ENCODE results near the gene KLHL25. TPM values are rescaled to one million over a fixed set of nuclear protein-coding genes. Genes with fewer than 3 reads are reported as not detected.

KLHL25 gene
- total RNA-seq, 1 donor from 2014 or later, result 5.2 TPM

- H3K27me3 ChIP-seq (ENCODE audit: control insufficient read depth in 3 of 3, insufficient read depth in 3 of 3, low read length in 3 of 3), result no peaks in the 10 kb centered on the region
- peak overlapping the region; percentile 58 to 66 (median 59) for H3K4me3 ChIP-seq (ENCODE audit: low read length in 3 of 3)
- H3K9me3 ChIP-seq (ENCODE audit: control insufficient read depth in 3 of 3, low read length in 3 of 3), result no peaks in the 10 kb centered on the region
- H3K27ac ChIP-seq (ENCODE audit: low read depth, low read length), result peak overlapping the region; percentile 85
- H3K9ac ChIP-seq (ENCODE audit: low read depth in 1 of 3, low read length in 3 of 3), result peak overlapping the region; percentile 11 to 72 (median 60)
- H3K4me1 ChIP-seq (ENCODE audit: control insufficient read depth in 3 of 3, insufficient read depth in 3 of 3, low read length in 3 of 3), result peaks cover 44 to 53% (median 48%) of the 10 kb centered on the region in 3 donors
- peaks cover 31 to 44% (median 39%) of the 10 kb centered on the region in 3 donors for H3K36me3 ChIP-seq (ENCODE audit: control insufficient read depth in 3 of 3, insufficient read depth in 3 of 3, low read length in 3 of 3)
Measured at GRCh38 chr15:85749261-85750151, 45.2 kb downstream of the KLHL25 start.

GRCh38 chr15:85748729-85749128 lies 46.0 kb downstream of the KLHL25 start:
- H3K27ac ChIP-seq (ENCODE audit: low read depth, low read length), result peak overlapping the region; percentile 29
- H3K36me3 ChIP-seq (ENCODE audit: control insufficient read depth in 3 of 3, insufficient read depth in 3 of 3, low read length in 3 of 3), result peaks cover 38 to 51% (median 47%) of the 10 kb centered on the region in 3 donors
- peaks cover 43 to 53% (median 48%) of the 10 kb centered on the region in 3 donors for H3K4me1 ChIP-seq (ENCODE audit: control insufficient read depth in 3 of 3, insufficient read depth in 3 of 3, low read length in 3 of 3)
- H3K9me3 ChIP-seq (ENCODE audit: control insufficient read depth in 3 of 3, low read length in 3 of 3), result no peaks in the 10 kb centered on the region
- no peaks in the 10 kb centered on the region for H3K27me3 ChIP-seq (ENCODE audit: control insufficient read depth in 3 of 3, insufficient read depth in 3 of 3, low read length in 3 of 3)
- H3K4me3 ChIP-seq (ENCODE audit: low read length in 3 of 3), result peak overlapping the region in 1 of 3 donors; percentile 30
- H3K9ac ChIP-seq (ENCODE audit: low read depth in 1 of 3, low read length in 3 of 3), result no peak overlapping the region

- H3K9me3 ChIP-seq (ENCODE audit: control insufficient read depth in 3 of 3, low read length in 3 of 3), result no peaks in the 10 kb centered on the region
- H3K27ac ChIP-seq (ENCODE audit: low read depth, low read length), result peak overlapping the region; percentile 29
- no peak overlapping the region for H3K9ac ChIP-seq (ENCODE audit: low read depth in 1 of 3, low read length in 3 of 3)
- peaks cover 43 to 53% (median 48%) of the 10 kb centered on the region in 3 donors for H3K4me1 ChIP-seq (ENCODE audit: control insufficient read depth in 3 of 3, insufficient read depth in 3 of 3, low read length in 3 of 3)
- H3K4me3 ChIP-seq (ENCODE audit: low read length in 3 of 3), result no peak overlapping the region
- H3K36me3 ChIP-seq (ENCODE audit: control insufficient read depth in 3 of 3, insufficient read depth in 3 of 3, low read length in 3 of 3), result peaks cover 44 to 56% (median 52%) of the 10 kb centered on the region in 3 donors
- no peaks in the 10 kb centered on the region for H3K27me3 ChIP-seq (ENCODE audit: control insufficient read depth in 3 of 3, insufficient read depth in 3 of 3, low read length in 3 of 3)
Measured at GRCh38 chr15:85748176-85748575, 46.5 kb downstream of the KLHL25 start.

- Histone ChIP-seq H3K27ac (ENCODE audit: low read depth, low read length) (no peak overlapping the region), H3K4me1 (ENCODE audit: control insufficient read depth in 3 of 3, insufficient read depth in 3 of 3, low read length in 3 of 3) (peaks cover 38 to 48% (median 47%) of the 10 kb centered on the region in 3 donors), H3K9ac (ENCODE audit: low read depth in 1 of 3, low read length in 3 of 3) (no peak overlapping the region), H3K36me3 (ENCODE audit: control insufficient read depth in 3 of 3, insufficient read depth in 3 of 3, low read length in 3 of 3) (peaks cover 56 to 67% (median 58%) of the 10 kb centered on the region in 3 donors), H3K4me3 (ENCODE audit: low read length in 3 of 3) (no peak overlapping the region), H3K9me3 (ENCODE audit: control insufficient read depth in 3 of 3, low read length in 3 of 3) (no peaks in the 10 kb centered on the region), H3K27me3 (ENCODE audit: control insufficient read depth in 3 of 3, insufficient read depth in 3 of 3, low read length in 3 of 3) (no peaks in the 10 kb centered on the region)
Measured at GRCh38 chr15:85746641-85747040, 48.1 kb downstream of the KLHL25 start.

GRCh38 chr15:85745525-85746150 lies 49.1 kb downstream of the KLHL25 start:
- H3K9ac ChIP-seq (ENCODE audit: low read depth in 1 of 3, low read length in 3 of 3), result no peak overlapping the region
- H3K4me3 ChIP-seq (ENCODE audit: low read length in 3 of 3), result no peak overlapping the region
- H3K4me1 ChIP-seq (ENCODE audit: control insufficient read depth in 3 of 3, insufficient read depth in 3 of 3, low read length in 3 of 3), result peaks cover 33 to 45% (median 38%) of the 10 kb centered on the region in 3 donors
- H3K27ac ChIP-seq (ENCODE audit: low read depth, low read length), result no peak overlapping the region
- peaks cover 64 to 74% (median 66%) of the 10 kb centered on the region in 3 donors for H3K36me3 ChIP-seq (ENCODE audit: control insufficient read depth in 3 of 3, insufficient read depth in 3 of 3, low read length in 3 of 3)
- H3K9me3 ChIP-seq (ENCODE audit: control insufficient read depth in 3 of 3, low read length in 3 of 3), result no peaks in the 10 kb centered on the region
- no peaks in the 10 kb centered on the region for H3K27me3 ChIP-seq (ENCODE audit: control insufficient read depth in 3 of 3, insufficient read depth in 3 of 3, low read length in 3 of 3)

DNA sequence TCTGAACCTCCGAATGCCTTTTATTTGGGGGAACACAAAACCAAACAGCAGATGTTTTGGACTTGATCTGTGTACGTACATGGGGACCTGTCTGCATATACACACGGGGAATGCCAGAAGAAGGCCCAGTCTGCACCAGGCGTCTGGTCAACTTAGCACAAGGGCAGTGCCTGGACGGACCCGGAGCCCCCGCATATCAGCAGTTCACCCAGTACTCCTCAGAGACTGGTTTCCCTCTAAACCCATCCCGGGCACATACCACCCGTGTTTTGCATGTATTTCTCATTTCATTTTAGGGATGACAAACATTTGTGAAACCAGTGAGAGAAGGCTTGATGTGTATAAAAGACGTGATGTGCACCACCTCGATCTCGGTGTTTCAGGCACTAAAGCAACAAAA lies 49.7 kb downstream of the KLHL25 start:
- Histone ChIP-seq H3K36me3 (ENCODE audit: control insufficient read depth in 3 of 3, insufficient read depth in 3 of 3, low read length in 3 of 3) (peaks cover 70 to 81% (median 71%) of the 10 kb centered on the region in 3 donors), H3K4me1 (ENCODE audit: control insufficient read depth in 3 of 3, insufficient read depth in 3 of 3, low read length in 3 of 3) (peaks cover 27 to 39% (median 33%) of the 10 kb centered on the region in 3 donors), H3K27ac (ENCODE audit: low read depth, low read length) (no peak overlapping the region), H3K9me3 (ENCODE audit: control insufficient read depth in 3 of 3, low read length in 3 of 3) (no peaks in the 10 kb centered on the region), H3K9ac (ENCODE audit: low read depth in 1 of 3, low read length in 3 of 3) (no peak overlapping the region), H3K27me3 (ENCODE audit: control insufficient read depth in 3 of 3, insufficient read depth in 3 of 3, low read length in 3 of 3) (no peaks in the 10 kb centered on the region), H3K4me3 (ENCODE audit: low read length in 3 of 3) (no peak overlapping the region)

DNA sequence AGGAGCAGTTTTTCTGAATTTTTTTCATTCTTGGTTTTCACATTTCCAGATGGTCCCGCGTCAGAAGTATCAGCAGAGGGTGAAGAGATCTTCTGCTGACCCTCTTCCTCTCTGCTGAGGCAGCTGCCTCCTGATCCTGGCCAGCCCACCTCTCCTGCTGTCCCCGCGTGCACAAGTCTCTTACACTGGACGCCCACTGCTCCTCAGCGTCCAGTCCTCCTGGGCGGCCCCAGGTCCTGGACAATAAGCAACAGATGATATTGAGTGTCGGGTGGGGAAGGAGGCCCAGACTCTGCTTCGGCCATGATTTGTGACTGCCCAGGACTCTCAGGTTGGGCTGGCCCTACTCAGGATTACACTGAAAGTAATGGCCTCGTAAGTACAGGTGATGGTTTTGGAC lies 50.1 kb downstream of the KLHL25 start:
- Histone ChIP-seq H3K27ac (ENCODE audit: low read depth, low read length) (no peak overlapping the region), H3K27me3 (ENCODE audit: control insufficient read depth in 3 of 3, insufficient read depth in 3 of 3, low read length in 3 of 3) (no peaks in the 10 kb centered on the region), H3K4me3 (ENCODE audit: low read length in 3 of 3) (no peak overlapping the region), H3K9me3 (ENCODE audit: control insufficient read depth in 3 of 3, low read length in 3 of 3) (no peaks in the 10 kb centered on the region), H3K4me1 (ENCODE audit: control insufficient read depth in 3 of 3, insufficient read depth in 3 of 3, low read length in 3 of 3) (peaks cover 23 to 35% (median 29%) of the 10 kb centered on the region in 3 donors), H3K9ac (ENCODE audit: low read depth in 1 of 3, low read length in 3 of 3) (no peak overlapping the region), H3K36me3 (ENCODE audit: control insufficient read depth in 3 of 3, insufficient read depth in 3 of 3, low read length in 3 of 3) (peaks cover 72 to 82% (median 73%) of the 10 kb centered on the region in 3 donors)

DNA sequence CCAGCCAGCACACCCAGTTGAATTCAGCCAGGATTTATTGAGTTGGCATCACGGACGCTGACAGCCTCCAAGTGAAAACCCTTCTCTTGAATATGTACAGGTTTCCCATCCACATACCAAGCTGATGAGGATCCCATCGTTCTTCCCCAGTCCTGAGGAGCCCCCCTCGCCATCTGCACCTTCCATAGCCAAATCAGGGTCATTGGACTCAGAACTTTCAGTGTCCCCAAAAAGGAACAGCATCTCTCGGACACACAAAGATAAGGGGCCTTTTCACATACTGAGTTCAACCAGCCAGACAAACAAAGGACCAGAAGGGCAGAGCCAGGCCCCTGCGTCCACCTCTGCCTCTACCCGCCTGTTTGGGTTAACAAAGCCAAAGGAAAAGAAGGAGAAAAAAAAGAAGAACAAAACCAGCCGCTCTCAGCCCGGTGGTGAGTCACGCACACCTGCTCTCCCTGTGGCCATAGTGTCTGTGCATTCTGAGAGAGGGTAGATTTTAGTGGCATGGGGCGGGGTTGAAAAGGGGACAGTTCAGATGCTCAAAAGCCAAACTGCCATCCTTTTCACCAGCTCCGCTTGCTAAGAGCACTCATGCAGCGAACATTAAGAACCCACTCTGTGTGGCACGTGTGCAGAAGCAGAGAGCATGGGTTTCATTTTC lies 51.2 kb downstream of the KLHL25 start:
- H3K27me3 ChIP-seq (ENCODE audit: control insufficient read depth in 3 of 3, insufficient read depth in 3 of 3, low read length in 3 of 3), result no peaks in the 10 kb centered on the region
- H3K36me3 ChIP-seq (ENCODE audit: control insufficient read depth in 3 of 3, insufficient read depth in 3 of 3, low read length in 3 of 3), result peaks cover 69 to 78% (median 70%) of the 10 kb centered on the region in 3 donors
- H3K4me3 ChIP-seq (ENCODE audit: low read length in 3 of 3), result no peak overlapping the region
- no peak overlapping the region for H3K27ac ChIP-seq (ENCODE audit: low read depth, low read length)
- peaks cover 14 to 24% (median 19%) of the 10 kb centered on the region in 3 donors for H3K4me1 ChIP-seq (ENCODE audit: control insufficient read depth in 3 of 3, insufficient read depth in 3 of 3, low read length in 3 of 3)
- no peak overlapping the region for H3K9ac ChIP-seq (ENCODE audit: low read depth in 1 of 3, low read length in 3 of 3)
- no peaks in the 10 kb centered on the region for H3K9me3 ChIP-seq (ENCODE audit: control insufficient read depth in 3 of 3, low read length in 3 of 3)

GRCh38 chr15:85742186-85742821 lies 52.4 kb downstream of the KLHL25 start:
- H3K4me3 ChIP-seq (ENCODE audit: low read length in 3 of 3), result no peak overlapping the region
- H3K27ac ChIP-seq (ENCODE audit: low read depth, low read length), result peak overlapping the region; percentile 19
- peaks cover 10 to 18% (median 15%) of the 10 kb centered on the region in 3 donors for H3K4me1 ChIP-seq (ENCODE audit: control insufficient read depth in 3 of 3, insufficient read depth in 3 of 3, low read length in 3 of 3)
- H3K9ac ChIP-seq (ENCODE audit: low read depth in 1 of 3, low read length in 3 of 3), result no peak overlapping the region
- peaks cover 59 to 66% (median 63%) of the 10 kb centered on the region in 3 donors for H3K36me3 ChIP-seq (ENCODE audit: control insufficient read depth in 3 of 3, insufficient read depth in 3 of 3, low read length in 3 of 3)
- no peaks in the 10 kb centered on the region for H3K27me3 ChIP-seq (ENCODE audit: control insufficient read depth in 3 of 3, insufficient read depth in 3 of 3, low read length in 3 of 3)
- H3K9me3 ChIP-seq (ENCODE audit: control insufficient read depth in 3 of 3, low read length in 3 of 3), result no peaks in the 10 kb centered on the region

All from skeletal muscle tissue (tissue), 4 donors.